Stimulated activated CD4-positive, alpha-beta T cell treated with anti-CD3 and anti-CD28 coated beads, Interleukin-2, amount 100 ng/mL, for 48 hours (primary cell): ENCODE results near the gene FAM156B.
"Not testable (repeated sequence)": the region's sequence is repeated elsewhere in the genome, so short reads cannot be mapped to it uniquely, and the experiment has no call there.

Source experiments
- DNase-seq, 2 donors: peaks; one replicate each; pipeline ENCODE4 v3.0.0-alpha.2; 2020

FAM156B gene, protein sequence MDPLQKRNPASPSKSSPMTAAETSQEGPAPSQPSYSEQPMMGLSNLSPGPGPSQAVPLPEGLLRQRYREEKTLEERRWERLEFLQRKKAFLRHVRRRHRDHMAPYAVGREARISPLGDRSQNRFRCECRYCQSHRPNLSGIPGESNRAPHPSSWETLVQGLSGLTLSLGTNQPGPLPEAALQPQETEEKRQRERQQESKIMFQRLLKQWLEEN

DNA sequence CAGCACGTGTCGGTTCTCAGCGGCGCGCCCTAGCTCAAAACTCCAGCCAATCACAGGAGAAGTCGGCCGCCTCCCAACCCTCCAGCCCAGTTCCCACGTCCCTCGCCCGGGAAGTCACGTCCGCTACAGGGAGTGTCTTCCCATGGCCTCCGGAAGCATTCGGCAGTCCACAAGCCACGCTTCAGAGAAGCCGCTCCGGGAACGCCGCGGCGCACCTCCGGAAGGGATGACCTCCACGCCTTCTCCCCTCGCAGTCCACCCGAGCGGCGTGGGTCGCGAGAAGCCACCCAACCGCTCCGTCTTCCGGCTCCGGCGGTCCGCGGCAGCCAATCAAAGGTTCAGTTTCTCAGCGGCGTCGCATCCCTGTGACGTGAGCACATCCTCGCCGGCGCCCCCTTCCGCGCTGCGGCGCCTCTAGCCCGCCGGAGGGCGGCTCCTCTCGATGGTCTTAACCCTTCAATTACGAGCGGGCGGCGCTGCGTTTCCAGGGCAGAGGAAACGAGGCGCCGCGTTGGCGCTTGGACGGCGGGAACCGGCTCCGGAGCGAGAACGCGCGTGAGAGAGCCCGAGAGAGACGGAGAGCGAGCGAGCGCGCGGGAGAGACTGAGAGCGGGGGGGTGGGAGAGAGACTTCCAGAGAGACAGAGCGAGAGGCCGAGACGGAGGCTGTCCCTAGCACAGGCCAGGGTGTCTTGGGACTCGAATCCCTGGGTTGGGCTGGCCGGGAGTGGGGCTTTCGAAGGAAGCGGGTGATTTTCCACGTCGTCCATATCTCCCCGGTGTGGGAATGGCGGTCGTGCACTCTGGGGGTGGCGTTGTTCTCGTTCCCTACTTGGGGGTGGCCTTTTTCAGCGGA lies at the start of gene FAM156B:
Gene FAM156B (plus strand): TSS at position 476 of the 855 bp plus-strand sequence. CDS start 9,896 bp downstream, outside the sequence.
- DNase-seq, result not testable (repeated sequence)

DNA sequence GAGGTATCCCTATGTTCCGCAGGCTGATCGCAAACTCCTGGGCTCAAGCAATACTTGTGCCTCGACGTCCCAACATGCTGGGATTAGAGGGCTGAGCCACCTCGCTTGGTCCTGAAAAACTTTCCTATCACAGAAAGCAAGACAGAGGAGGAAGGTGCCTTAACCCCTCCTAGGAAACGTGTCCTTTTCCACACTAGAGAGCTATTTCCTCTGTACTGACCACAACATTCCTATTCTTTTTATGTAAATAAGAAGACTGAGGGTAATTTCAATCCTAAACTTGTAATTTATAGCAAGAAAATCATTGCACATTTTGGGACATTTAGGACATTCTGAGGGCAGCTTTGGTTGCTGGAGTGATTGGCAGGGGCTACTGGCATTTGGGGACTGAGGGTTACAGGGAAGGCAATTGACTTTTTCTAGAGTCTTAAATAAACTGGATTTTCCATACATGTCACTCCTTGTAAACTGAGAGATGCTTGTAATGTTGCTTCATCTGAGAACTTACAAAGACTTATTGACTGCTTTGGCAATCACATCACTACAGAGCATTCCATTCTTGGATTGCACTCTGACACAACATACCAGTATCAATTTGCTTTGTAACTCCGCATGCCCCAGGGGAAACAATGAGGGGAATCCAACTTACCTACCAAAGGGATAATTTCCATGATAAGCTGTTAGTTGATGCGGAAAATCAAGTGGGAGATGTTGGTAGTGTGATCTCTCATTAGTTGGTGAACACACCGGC lies 44.8 kb upstream of the FAM156B start:
- no peak for DNase-seq

DNA sequence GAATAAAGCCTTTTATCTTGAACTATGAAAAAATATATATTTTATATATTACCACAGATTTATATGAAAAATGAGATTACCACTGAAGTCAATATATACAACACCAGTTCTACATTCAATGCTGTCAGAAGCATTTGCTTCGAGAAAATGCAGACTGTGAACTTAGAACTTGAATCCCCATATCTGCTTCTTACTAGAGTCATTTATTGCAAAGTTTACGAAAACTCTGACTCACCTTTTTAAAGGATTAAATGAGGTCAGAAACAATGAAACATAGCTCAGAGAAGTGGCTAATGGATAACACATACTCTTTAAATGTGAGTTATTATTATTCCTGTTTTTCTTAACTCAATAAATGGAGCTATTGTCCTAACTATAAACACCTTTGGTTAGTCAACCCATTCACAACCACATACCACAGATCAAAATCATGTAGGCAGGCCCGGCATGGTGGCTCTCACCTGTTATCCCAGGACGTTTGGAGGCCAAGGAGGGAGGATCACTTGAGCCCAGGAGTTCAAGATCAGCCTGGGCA lies 40.1 kb upstream of the FAM156B start:
- not testable (repeated sequence) for DNase-seq

DNA sequence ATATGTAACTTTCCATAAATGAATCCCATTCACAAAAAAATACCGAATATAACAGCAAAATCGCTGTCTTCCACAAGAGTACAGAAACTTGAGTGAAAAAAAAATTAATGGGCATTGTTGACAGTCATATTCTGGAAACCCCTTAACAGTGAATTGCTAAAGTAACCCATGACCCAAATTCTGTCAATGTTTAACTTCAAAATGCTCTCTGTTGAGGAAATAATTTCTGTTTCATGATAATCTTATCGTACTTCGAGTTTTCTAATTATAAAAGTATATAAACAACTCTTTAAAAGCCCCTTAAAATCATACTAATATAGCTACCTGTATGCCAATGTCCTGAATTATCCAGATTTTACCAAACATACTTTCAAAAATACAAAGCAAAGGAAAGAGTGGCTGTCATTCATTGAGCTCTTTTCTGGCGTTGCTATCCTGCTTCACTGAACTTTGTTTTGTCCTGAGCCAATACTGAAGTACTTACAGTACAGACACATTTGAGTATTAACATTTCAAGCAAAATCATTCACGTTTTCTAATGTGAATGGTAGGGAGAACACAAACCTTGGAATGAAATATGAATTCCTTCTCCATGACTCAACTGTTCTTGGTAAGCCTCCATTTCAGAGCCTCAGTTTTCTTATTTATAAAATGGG lies 31.7 kb upstream of the FAM156B start:
- no peak for DNase-seq

DNA sequence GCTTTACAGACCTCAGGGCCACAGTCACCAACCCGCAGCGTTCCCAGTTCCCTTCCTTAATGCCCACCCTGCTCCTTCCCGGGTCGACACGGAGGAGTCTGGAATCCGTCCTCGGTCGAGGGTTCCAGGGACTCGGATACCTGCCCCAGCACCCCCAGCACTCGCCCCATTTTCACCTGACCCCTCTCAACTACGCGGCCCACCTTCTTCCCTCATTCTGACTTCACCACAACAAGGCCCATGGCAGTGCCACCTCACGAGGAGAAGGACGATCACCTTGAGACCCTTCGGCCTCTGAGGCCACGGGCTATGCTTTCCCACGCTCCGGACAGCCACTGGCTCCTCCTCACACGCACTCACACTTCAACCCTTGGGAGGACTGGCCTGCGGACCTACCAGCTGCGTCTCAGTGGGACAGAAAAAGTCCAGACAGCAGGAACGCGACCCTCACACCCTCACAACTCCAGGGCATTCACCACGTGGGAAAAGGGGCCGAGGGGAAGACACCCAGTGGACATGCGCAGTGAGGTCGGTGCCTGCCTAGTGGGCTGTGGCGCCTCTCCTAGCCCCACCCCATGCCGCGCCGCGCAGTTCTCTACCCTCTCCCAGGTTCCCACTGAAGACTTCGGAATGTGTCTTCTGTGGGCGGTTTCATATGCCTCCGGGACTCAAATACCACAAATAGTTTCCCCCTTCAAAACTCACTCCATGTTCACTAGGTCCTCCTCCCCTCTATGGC lies 29.4 kb upstream of the FAM156B start, which contains the start of gene XAGE3:
Gene XAGE3 (minus strand): TSS at position 474 of the 739 bp plus-strand sequence. CDS start 950 bp downstream, outside the sequence.
- DNase-seq, result no peak

DNA sequence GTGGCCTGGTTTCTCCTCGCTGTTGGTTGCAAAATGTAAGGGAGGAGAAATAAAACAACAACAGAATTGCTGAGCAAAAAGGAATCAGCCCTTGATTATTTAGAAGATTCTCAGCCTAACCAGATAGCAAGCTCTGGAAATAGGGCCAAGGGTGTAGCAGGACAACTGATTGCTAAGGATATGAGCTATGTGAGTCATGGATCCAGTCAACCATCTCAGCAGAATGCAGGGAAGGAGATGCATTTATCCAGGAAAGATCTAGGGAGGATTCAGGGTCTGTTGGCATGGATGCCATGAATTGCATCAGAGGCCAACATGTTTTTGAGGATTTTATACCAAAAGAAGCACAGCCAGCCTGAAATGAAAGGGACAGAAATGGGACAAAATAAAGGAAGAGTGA lies 27.1 kb upstream of the FAM156B start:
- DNase-seq, result no peak

DNA sequence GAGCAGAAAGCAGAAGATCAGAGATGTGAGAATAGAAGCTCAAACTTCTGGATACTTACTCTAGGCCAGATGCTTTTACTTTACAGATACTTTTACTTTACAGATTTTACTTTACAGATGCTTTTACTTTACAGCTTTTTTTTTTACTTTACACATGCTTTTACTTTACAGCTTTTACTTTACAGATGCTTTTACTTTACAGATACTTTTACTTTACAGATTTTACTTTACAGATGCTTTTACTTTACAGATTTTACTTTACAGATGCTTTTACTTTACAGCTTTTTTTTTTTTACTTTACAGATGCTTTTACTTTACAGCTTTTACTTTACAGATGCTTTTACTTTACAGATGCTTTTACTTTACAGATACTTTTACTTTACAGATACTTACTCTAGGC lies 23.3 kb upstream of the FAM156B start:
- DNase-seq, result not testable (repeated sequence)

DNA sequence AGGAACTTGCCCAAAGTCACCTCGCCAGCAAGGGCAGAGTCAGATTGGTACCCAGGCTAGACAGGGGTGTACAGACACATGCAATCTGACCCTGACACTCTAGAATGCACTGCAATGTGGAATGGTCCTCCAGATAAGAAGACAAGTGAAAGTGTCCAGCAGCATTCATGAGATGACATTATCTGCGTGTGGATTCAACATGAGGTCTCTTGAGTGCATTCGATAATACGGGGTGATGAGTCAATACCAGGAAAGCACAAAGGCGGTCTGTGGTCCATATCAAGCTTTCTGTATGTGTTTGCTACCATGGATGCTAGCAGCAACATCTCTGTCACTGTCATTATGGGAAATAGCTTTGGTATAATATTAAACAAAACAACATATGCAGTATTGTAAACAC lies 22.5 kb upstream of the FAM156B start:
- no peak for DNase-seq

DNA sequence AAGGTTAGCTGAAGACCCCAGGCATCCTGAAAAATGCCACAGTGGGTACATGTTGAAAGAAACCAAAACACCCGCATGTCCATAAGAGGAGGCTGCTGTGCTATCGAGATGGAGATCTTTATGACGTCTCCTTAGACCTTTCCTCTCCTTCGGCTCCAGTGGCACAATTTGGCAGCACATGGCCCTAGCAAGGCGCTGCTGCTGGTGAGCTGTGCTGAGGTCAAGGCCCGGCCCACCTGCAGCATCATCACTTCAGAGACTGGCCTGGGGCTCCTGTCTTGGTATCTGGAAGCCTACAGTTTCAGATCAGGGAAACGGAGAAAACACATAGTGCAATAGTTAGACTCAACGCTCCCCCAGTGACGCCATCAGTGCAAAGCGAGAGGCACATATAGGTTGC lies 21.7 kb upstream of the FAM156B start:
- not testable (repeated sequence) for DNase-seq

DNA sequence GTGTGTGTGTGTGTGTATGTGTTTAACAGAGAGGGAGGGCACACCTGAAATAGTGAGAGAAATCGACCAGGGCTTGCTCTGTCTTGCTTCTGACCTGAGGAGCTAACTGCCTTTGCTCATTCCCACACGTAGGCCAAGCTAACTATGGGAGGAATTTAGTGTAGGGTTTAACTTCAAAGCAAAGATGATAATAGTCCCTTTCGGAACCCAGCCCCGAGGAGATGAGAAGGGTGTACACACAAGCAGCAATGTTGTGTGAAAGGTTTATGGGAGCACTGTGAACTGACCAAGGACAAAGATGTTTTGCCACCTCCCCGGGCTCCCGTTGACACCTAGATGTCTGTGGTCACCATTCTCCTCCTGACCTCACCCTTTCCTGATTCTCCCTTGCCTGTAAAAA lies 20.7 kb upstream of the FAM156B start:
- DNase-seq, result not testable (repeated sequence)

DNA sequence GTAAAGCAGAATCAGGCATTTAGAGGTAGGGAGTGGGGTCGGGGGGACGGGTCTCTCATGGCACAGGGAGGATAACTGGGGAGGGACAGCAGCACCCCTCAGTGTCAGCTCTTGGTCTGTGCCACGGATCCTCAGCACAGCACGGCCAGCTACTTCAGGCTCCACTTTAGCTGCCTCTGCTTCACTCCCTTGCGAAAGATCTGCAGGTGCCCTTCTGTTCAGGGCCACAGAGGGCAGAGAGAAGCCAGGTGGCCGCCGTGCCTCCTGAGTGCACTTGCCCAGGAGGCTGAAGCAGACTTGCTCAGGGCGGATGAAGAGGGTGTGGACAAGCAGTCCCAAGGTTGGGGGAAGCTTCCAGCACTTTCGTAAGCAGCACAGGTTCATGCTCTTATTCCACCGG lies 9.7 kb upstream of the FAM156B start:
- DNase-seq, result not testable (repeated sequence)

DNA sequence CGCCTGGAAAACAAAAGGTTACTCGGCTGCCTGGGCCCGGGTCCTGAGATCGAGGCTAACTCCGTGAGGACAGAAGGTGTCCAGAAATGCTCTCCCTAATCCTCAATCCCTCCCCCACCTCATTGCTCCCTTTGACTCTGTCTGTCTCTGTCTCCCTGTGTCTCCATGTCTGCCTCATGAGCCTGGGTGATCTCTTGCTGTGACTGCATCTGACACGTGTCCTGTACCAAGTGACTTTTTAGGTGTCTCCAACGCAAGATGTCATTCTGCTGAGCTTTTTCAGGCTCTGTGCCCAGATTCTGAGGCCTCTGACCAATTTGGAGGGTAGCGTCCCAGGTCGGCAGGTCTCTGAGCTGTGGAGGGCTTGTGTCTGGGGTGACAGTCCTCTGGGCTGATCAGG lies 9.0 kb upstream of the FAM156B start:
- DNase-seq, result not testable (repeated sequence)

DNA sequence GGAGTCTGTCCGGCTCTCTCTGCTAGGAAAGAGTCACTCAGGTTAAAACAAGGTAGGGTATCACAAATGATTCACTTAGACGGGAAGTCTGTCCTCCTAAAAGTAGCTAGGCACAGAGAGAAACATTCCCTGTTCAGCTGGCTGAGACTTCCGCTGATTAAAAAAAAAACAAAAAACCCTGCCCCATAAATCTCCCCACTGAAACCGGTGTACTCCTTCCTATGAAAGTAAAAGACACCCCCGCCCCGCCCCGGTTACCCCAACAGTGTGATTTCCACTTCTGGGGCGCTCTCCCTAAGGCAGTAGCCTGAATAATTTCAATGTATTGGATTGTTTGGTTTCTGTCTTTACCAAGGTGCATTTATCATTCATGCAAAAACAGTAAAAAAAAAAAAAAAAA lies 692 bp upstream of the FAM156B start:
- DNase-seq, result not testable (repeated sequence)

DNA sequence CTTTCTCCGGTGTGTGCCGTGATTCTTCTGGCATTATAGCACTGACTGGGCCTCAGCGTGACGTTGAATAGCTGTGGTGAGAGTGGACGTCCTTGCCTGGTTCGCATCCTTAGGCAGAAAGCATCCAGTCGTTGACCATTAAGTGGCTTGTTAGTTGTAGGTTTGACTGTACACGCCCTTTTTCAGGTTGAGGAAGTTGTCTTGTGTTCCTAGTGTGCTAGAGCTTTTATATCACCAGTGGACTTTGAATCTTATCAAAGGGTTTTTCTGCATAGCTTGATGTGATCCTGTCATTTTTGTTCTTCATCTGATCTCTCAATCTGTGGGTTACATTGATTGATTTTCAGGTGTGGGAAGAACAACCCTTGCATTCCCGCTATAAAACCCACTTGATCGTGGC lies 8.4 kb downstream of the FAM156B start:
- not testable (repeated sequence) for DNase-seq

DNA sequence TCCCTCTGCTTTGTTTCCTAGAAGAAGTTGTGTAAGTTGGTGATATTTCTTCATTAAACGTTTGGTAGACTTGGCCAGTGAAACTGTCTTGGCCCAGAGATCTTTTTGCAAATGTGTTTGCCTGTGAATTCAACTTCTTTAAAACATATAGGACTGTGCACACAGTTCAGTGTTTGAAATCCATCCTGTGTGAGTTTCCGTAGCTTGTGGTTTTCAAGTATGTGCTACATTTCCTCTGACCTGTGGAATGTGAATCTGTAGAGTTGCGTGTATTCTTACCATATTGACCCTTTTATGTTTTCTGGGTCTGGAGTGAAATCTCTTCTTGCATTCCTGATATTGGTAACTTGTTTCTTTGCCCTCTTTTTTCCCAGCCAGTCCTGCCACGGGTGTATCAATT lies 8.9 kb downstream of the FAM156B start:
- DNase-seq, result not testable (repeated sequence)

DNA sequence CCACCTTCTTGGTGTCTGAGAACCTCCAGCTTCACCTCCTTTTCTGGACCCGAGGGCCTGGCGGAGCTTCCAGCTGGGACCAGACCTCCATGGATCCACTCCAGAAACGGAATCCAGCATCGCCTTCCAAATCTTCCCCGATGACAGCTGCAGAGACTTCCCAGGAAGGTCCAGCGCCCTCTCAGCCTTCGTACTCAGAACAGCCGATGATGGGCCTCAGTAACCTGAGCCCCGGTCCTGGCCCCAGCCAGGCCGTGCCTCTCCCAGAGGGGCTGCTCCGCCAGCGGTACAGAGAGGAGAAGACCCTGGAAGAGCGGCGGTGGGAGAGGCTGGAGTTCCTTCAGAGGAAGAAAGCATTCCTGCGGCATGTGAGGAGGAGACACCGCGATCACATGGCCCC lies 10.0 kb downstream of the FAM156B start:
- DNase-seq, result not testable (repeated sequence)

DNA sequence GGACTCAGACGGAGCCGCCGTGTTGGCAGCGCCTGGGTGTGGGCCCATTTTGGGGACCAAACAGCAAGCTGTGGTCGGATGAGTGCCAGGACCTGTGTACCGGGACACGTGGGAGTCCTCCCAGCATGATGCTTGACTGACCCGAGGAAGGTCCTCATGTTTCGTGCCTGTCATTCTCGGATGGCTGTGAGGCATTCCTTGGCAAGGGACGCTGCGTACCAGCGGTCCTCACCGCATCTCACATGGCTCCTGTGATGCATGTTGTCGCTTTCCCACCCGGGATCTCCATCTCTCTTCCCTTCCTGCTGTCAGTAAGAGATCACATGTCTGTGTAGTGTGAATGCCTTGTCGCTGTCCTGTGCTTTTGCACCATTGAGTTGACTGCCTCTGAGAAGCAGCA lies 10.8 kb downstream of the FAM156B start:
- not testable (repeated sequence) for DNase-seq

DNA sequence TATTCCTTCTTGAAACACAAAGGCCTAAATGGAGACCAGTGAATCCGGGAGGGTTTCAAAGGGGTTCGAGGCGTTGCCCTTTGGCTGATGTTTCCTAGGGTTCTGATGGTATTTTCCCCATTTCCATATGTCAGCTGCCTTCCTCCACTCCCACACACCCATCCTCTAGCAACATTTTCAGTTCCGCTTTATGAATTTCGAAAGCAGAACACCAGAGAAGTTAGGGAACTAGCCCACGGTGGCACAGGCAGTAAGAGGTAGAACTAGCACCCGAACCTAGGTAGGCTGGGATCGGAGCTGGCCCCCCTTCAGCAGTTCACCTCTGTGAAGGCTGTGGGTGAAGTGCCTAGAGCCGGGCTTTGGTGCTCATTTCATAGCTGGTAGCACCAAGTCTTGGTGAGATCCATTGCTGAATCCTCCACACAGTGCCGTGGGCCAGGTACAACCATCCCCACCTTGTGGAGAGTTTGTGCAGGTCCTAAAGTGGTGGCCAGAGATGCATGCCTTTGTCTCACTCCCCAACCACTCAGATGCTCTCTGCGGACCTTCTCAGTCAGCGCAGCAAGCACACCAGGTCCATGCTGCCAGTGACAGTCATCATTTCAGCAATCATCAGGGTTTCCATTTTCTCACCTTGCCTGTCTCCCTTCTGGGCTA lies 12.3 kb downstream of the FAM156B start:
- not testable (repeated sequence) for DNase-seq

DNA sequence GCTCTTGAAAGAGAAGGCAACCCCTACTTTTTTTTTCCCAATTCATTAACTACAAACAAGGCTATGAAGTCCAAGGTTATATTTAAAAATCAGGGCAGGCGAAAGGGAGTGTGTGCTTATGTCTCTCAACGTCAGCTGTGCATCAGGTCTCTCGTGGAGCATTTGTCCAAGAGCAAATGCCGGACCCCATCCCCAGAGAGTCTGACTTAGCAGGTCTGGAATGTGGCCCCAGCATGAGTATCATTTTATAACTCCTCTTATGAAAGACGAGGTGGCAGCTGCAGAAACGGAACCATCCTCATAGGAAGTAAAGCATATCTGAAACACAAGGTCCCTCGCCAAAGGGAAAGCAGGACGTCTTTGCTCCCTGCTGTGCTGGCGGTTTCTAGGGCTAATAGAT lies 16.6 kb downstream of the FAM156B start:
- not testable (repeated sequence) for DNase-seq

DNA sequence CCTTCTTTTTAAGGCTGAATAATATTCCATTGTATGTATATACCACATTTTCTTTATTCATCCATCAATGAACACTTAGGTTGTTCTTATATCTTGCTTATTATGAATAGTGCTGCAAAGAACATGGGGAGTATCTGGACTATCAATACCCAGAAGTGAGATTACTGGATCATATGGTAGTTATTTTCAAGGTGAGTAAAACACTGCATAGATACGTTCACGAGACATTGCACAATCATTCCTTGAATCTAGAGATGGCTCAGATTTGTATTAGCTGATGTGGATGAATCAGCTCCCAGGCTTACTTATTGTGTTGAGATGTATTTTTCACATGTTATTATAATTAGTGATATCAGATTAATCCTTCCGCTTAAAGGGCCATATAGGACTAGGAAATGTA lies 17.6 kb downstream of the FAM156B start:
- DNase-seq, result not testable (repeated sequence)

DNA sequence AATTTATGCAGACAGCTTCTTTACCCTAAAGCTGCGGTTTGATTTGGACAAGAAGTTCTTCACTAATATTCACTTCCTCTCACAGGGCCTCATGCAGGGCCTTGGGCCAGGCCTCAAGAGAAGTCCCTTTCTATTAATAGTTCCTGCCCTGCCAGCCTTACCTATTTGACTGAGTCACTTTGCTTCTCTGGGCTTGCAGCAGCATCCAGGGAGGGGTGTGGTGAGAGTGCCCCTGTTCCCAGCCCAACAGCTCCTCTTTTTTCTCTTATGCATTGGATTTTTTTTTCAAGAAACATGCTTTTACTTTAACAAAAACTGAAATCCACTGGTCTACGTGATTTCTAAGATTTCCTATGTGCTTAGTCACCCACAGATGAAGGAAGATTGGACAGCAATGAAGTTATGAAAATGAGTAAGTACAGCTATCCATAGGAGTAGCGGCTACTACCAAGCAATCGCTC lies 26.7 kb downstream of the FAM156B start:
- DNase-seq, result no peak
